Aorta (tissue), 5 donors: Measurements from ENCODE around the gene OR2T2. TPM values are rescaled to one million over a fixed set of nuclear protein-coding genes. Genes with fewer than 3 reads are reported as not detected.
"Not testable (repeated sequence)": the region's sequence is repeated elsewhere in the genome, so short reads cannot be mapped to it uniquely, and the experiment has no call there.

Experiments
- ATAC-seq: fragments of 200-7000 bp; cut with Tn5 transposase; one replicate; pipeline ENCODE4 v1.9.1; 2022; ENCODE audit warnings: moderate library complexity; ENCODE audit not compliant: low FRiP score
- DNase-seq, 2 donors: peaks; one replicate each; pipeline ENCODE4 v3.0.0-alpha.2; 2020
- H3K27ac ChIP-seq, 2 donors: one replicate each; pipeline ENCODE4 v1.5.1; 2013; ENCODE audit warnings: low read length in 2 of 2, mild to moderate bottlenecking in 2 of 2, moderate library complexity in 2 of 2, control low read depth in 1 of 2, inconsistent platforms in 1 of 2, low read depth in 1 of 2
- H3K27me3 ChIP-seq, 2 donors: one replicate each; pipeline ENCODE4 v1.6.1; 2013; ENCODE audit warnings: control low read depth in 1 of 2, low read length in 1 of 2, mild to moderate bottlenecking in 1 of 2, moderate library complexity in 1 of 2; ENCODE audit not compliant: insufficient read depth in 2 of 2, control insufficient read depth in 1 of 2
- H3K36me3 ChIP-seq, 2 donors: one replicate each; pipeline ENCODE4 v1.6.1; 2013; ENCODE audit warnings: control low read depth in 1 of 2, low read length in 1 of 2, mild to moderate bottlenecking in 1 of 2; ENCODE audit not compliant: insufficient read depth in 2 of 2, control insufficient read depth in 1 of 2
- H3K4me1 ChIP-seq, 2 donors: one replicate each; pipeline ENCODE4 v1.6.1; 2013; ENCODE audit warnings: low read length in 2 of 2, control low read depth in 1 of 2, mild to moderate bottlenecking in 1 of 2, moderate library complexity in 1 of 2; ENCODE audit not compliant: insufficient read depth in 2 of 2, control insufficient read depth in 1 of 2
- H3K4me3 ChIP-seq, 2 donors: one replicate each; pipeline ENCODE4 v1.5.1; 2013; ENCODE audit warnings: low read length in 2 of 2, control low read depth in 1 of 2, mild to moderate bottlenecking in 1 of 2
- H3K9me3 ChIP-seq: one replicate; pipeline ENCODE4 v1.6.1; 2013; ENCODE audit warnings: mild to moderate bottlenecking, low read length; ENCODE audit not compliant: control insufficient read depth
- WGBS, 2 donors: extraction: QIAGEN DNeasy Blood & Tissue Kit; methylation state at CpG; one replicate each; pipeline ENCODE4 v1.1.7; 2013; 5-methylcytosine and 5-hydroxymethylcytosine counted together
- intact Hi-C, 2 donors: fragments of 100-400 bp; cut with DNase I; formaldehyde crosslinking; loops; one replicate each; pipeline versions ENCODE4 v1.14.2 to v1.15.0; 2022
- polyA plus RNA-seq, 2 donors: library from polyadenylated mRNA; stranded (reverse); fragments of 200-250 nt; gene quantifications; one replicate each; pipeline ENCODE4 v1.2.3, GENCODE V29; 2013
- total RNA-seq, 2 donors: library from RNA; stranded (reverse); fragmentation: NEBNext Ultra II Directional; extraction: Animal tissue kit (Norgen Biotek cat#: 25700); gene quantifications; one replicate each; pipeline ENCODE4 v1.2.1, GENCODE V29; 2021
- donor health status: healthy with polysubstance abuse.
- donor health status: Bipolar disorder and iron deficiency.
- donor health status: DM: no; HTN: no; CAD: no.
- donor health status: DM: no; HTN: no; CAD: no.
- donor health status: DM: yes; HTN: yes; CAD: no.

OR2T2 gene
- total and polyA plus RNA-seq, 4 donors, result not detected

GRCh38 chr1:248428192-248428533 is 17.3 kb upstream of the OR2T2 start:
- intact Hi-C loops, ATAC-seq, H3K27ac ChIP-seq, H3K27me3 ChIP-seq, H3K36me3 ChIP-seq, H3K9me3 ChIP-seq, H3K4me1 ChIP-seq, DNase-seq, H3K4me3 ChIP-seq: not testable (repeated sequence)
- WGBS, 2 donors, result 75 to 82% methylated on average over 3 of the region's 3 CpGs

GRCh38 chr1:248431683-248432082 is 13.8 kb upstream of the OR2T2 start:
- DNase-seq, H3K27ac ChIP-seq, H3K9me3 ChIP-seq, H3K27me3 ChIP-seq, intact Hi-C loops, ATAC-seq, H3K4me1 ChIP-seq, H3K36me3 ChIP-seq, H3K4me3 ChIP-seq: not testable (repeated sequence)
- 68 to 78% methylated on average over 11 of the region's 11 CpGs for WGBS, 2 donors

DNA sequence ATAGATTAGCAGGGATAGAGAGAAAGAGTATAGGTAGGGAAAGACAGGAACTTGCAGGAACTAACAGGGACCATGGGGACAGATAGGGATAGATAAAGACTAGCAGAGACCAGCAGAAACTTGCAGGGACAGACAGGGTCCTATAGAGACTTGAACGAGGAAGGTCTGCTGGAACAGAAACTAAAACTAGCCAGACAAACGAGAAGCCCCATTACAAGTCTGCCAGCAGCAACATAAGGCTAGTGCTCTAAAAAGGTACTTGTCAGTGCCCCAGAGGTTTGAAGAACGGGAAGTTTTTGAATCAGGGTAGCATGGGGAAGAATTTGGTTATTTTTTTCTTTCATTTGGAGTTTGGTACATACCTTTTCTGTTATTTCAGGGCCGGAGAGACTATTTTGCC is 13.2 kb upstream of the OR2T2 start:
- H3K4me1 ChIP-seq, H3K9me3 ChIP-seq, H3K27me3 ChIP-seq, ATAC-seq, H3K4me3 ChIP-seq, H3K36me3 ChIP-seq, DNase-seq, H3K27ac ChIP-seq, intact Hi-C loops: not testable (repeated sequence)
- WGBS, 2 donors, result 51 to 63% methylated on average over 4 of the region's 4 CpGs

- H3K4me3 ChIP-seq, DNase-seq, H3K36me3 ChIP-seq, H3K27me3 ChIP-seq, H3K9me3 ChIP-seq, ATAC-seq, intact Hi-C loops, H3K4me1 ChIP-seq, H3K27ac ChIP-seq: not testable (repeated sequence)
- 91 to 94% methylated on average over 30 to 37 of the region's 38 CpGs for WGBS, 2 donors
Observed at GRCh38 chr1:248433811-248434415, 11.5 kb upstream of the OR2T2 start.

DNA sequence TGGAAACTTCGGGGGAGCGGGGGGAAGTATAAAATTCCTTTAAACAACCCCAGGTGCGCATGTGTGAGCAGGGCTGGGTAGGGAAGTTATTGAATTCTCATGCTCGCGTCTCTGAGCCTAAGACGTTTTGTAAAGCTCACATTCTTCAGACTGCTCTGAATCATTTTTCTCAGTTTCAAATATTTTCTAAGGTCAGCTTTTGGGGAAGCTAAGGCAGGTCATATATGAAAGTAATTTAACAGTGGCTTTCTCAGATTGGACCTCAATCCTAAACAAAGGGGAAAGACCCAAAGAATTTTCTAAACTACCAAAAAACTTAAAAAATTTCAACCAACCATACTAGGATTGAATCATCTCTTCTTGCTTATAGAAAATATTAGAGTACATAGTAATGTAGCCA is 10.5 kb upstream of the OR2T2 start:
- H3K27ac ChIP-seq, H3K9me3 ChIP-seq, DNase-seq, H3K4me1 ChIP-seq, H3K27me3 ChIP-seq, H3K4me3 ChIP-seq, ATAC-seq, intact Hi-C loops, H3K36me3 ChIP-seq: not testable (repeated sequence)
- WGBS, 2 donors, result 81 to 89% methylated on average over 4 of the region's 6 CpGs

GRCh38 chr1:248436303-248436702 is 9.1 kb upstream of the OR2T2 start:
- H3K36me3 ChIP-seq, ATAC-seq, intact Hi-C loops, H3K27ac ChIP-seq, H3K4me3 ChIP-seq, H3K9me3 ChIP-seq, H3K27me3 ChIP-seq, H3K4me1 ChIP-seq, DNase-seq: not testable (repeated sequence)
- 61 to 62% methylated on average over 3 of the region's 3 CpGs for WGBS, 2 donors

GRCh38 chr1:248438668-248439067 is 6.8 kb upstream of the OR2T2 start:
- WGBS, 2 donors, result 30 to 38% methylated on average over 1 of the region's 1 CpG
- H3K4me1 ChIP-seq, H3K36me3 ChIP-seq, intact Hi-C loops, ATAC-seq, H3K27ac ChIP-seq, H3K4me3 ChIP-seq, DNase-seq, H3K27me3 ChIP-seq, H3K9me3 ChIP-seq: not testable (repeated sequence)

GRCh38 chr1:248439283-248439682 is 6.2 kb upstream of the OR2T2 start:
- H3K9me3 ChIP-seq, DNase-seq, H3K27ac ChIP-seq, H3K36me3 ChIP-seq, H3K4me1 ChIP-seq, H3K4me3 ChIP-seq, intact Hi-C loops, H3K27me3 ChIP-seq, ATAC-seq: not testable (repeated sequence)
- 53 to 54% methylated on average over 5 of the region's 5 CpGs for WGBS, 2 donors

DNA sequence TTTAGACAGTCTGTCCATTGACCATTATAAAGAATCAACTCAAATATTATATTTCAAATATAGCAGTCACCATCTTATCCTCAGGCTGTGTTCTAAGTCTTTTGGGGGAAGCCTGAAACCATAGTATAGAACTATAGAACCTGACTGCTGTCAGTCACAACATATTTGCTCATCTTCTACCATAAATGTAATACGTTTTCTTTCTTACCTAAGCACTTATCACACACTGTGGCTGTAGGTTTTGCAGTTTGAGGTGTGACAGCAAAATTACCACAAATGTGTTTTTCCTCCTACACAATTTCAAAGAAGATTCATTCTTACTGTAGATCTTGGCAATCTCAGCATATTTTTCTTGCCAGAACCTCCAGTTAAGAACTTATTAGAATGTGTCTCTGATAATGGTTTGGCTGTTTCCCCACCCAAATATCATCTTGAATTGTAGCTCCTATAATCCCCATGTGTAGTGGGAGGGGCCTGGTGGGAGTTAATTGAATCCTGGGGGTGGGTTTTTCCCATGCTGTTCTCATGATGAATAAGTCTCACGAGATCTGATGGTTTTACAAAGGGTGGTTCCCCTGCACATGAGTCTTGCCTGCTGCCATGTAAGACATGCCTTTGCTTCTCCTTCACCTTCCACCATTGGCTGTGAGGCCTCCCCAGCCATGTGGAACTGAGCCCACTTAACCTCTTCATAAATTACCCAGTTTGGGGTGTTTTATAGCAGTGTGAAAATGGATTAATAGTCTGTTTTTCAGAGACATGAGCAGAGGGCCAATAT is 2.7 kb upstream of the OR2T2 start:
- intact Hi-C loops, result loop anchor here in 1 of 2 donors (10.0 kb wide), 1 partner anchor 212 kb away; the partner anchor contains the start of gene OR2T27
- not testable (repeated sequence) for H3K27ac ChIP-seq, DNase-seq, H3K9me3 ChIP-seq, H3K4me3 ChIP-seq, H3K36me3 ChIP-seq, H3K4me1 ChIP-seq, ATAC-seq, H3K27me3 ChIP-seq
- WGBS, 2 donors, result 43 to 47% methylated on average over 1 of the region's 2 CpGs
